ENCODE data around the gene NUDCD2. TPM values are rescaled to one million over a fixed set of nuclear protein-coding genes. Genes with fewer than 3 reads are reported as not detected.

NUDCD2 gene
- total and polyA plus RNA-seq, 2 donors (not counting 1 experiment from before 2014, with no cell fraction given) = 6.8 to 24.4 TPM

DNA sequence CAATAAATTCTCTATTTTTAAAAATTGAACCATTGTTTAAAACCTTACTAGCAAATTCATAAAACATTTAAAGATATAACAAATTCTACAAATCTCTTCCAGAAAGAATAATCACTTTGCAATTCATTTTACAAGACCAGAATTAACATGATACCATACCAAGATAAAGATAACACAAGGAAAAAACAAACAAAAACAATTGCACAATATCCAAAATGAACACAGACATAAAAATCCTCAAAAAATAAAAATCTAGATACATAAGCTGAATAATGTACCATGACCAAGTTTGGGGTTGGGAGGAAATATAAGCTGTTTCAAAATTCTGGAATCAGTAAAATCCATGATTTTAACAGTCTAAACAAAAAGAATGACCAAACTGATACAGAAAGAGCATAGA lies 11.4 kb downstream of the NUDCD2 start:
- DNase-seq (no peak), ATAC-seq (ENCODE audit: low read depth) (no peak)
- H4K20me1 ChIP-seq (ENCODE audit: control insufficient read depth, insufficient read depth, low read length, poor library complexity, severe bottlenecking) = no peaks in the 10 kb centered on the region
- H3K4me2 ChIP-seq (replicated peaks; ENCODE audit: low read depth, low read length, poor library complexity, severe bottlenecking) = no peak overlapping the region
- intact Hi-C loops (cut with micrococcal nuclease) = no loop called here
- H2AFZ ChIP-seq (ENCODE audit: insufficient read depth, low read depth, low read length, poor library complexity, severe bottlenecking) = no peak overlapping the region
- Mint-ChIP-seq H3K4me1 (no peaks in the 10 kb centered on the region), H3K9me3 (ENCODE audit: insufficient read depth) (no peaks in the 10 kb centered on the region), H3K27me3 (no peaks in the 10 kb centered on the region), H3K4me3 (no peak overlapping the region), H3K27ac (no peak overlapping the region)
- ChIA-PET CTCF (no interaction called here), POLR2A (no interaction called here)
- no peaks in the 10 kb centered on the region for H3K27me3 ChIP-seq (replicated peaks in 1 of 4; ENCODE audit: control extremely low read depth in 1 of 4, control insufficient read depth in 3 of 4, insufficient read depth in 4 of 4, low read length in 3 of 4)
- H3K27ac ChIP-seq (ENCODE audit: low read length in 2 of 2) = no peak overlapping the region
- no peaks in the 10 kb centered on the region for H3K4me1 ChIP-seq (ENCODE audit: control insufficient read depth in 2 of 2, insufficient read depth in 2 of 2, low read length in 2 of 2)
- H3K9ac ChIP-seq (ENCODE audit: low read length) = no peak overlapping the region
- no peak overlapping the region for H3K4me3 ChIP-seq (ENCODE audit: control extremely low read depth in 1 of 5, extremely low read depth in 1 of 5, insufficient read depth in 1 of 5, low read depth in 2 of 5, low read length in 4 of 5)
- no peaks in the 10 kb centered on the region for H3K79me2 ChIP-seq (ENCODE audit: control insufficient read depth, insufficient read depth, low read length)
- no peaks in the 10 kb centered on the region for H3K9me3 ChIP-seq (ENCODE audit: control extremely low read depth in 1 of 3, control insufficient read depth in 2 of 3, insufficient read depth in 1 of 3, low read length in 2 of 3)
- peaks cover 5 to 42% of the 10 kb centered on the region in 2 experiments for H3K36me3 ChIP-seq (replicated peaks in 1 of 2; ENCODE audit: control extremely low read depth in 1 of 2, control insufficient read depth in 1 of 2, extremely low read depth in 1 of 2, insufficient read depth in 2 of 2, low read length in 1 of 2)
- TF ChIP-seq, protein P1, sequence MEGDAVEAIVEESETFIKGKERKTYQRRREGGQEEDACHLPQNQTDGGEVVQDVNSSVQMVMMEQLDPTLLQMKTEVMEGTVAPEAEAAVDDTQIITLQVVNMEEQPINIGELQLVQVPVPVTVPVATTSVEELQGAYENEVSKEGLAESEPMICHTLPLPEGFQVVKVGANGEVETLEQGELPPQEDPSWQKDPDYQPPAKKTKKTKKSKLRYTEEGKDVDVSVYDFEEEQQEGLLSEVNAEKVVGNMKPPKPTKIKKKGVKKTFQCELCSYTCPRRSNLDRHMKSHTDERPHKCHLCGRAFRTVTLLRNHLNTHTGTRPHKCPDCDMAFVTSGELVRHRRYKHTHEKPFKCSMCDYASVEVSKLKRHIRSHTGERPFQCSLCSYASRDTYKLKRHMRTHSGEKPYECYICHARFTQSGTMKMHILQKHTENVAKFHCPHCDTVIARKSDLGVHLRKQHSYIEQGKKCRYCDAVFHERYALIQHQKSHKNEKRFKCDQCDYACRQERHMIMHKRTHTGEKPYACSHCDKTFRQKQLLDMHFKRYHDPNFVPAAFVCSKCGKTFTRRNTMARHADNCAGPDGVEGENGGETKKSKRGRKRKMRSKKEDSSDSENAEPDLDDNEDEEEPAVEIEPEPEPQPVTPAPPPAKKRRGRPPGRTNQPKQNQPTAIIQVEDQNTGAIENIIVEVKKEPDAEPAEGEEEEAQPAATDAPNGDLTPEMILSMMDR (IDR thresholded peaks at IDR 0.05) = no peak
- TF ChIP-seq EZH2 (IDR thresholded peaks at IDR 0.05; ENCODE audit: borderline replicate concordance, insufficient read depth, low read depth, low read length, poor library complexity, severe bottlenecking) = no peak

DNA sequence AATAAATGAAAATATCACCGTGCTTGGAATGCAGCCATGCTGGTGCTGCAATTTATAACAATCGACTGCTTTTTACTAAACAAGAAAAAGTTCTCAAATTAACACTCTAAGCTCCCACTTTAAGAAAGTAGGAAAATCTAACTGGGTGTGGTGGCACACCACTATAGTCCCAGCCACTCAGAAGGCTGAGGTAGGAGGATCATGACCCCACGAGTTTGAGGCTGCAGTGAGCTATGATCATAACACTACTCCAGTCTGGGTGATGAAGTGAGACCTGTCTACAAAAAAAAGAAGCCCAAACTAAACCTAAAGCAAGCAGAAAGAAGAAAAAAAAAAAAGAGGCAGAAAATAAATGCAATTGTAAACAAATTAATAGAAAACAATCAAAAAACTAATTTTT lies 12.0 kb downstream of the NUDCD2 start:
- no peaks in the 10 kb centered on the region for H3K9me3 Mint-ChIP-seq (ENCODE audit: insufficient read depth)
- no peak overlapping the region for H2AFZ ChIP-seq (ENCODE audit: insufficient read depth, low read depth, low read length, poor library complexity, severe bottlenecking)

More for the DNA sequence above, 12.0 kb downstream of the NUDCD2 start:
- no peak for TF ChIP-seq EZH2 (IDR thresholded peaks at IDR 0.05; ENCODE audit: borderline replicate concordance, insufficient read depth, low read depth, low read length, poor library complexity, severe bottlenecking)
- TF ChIP-seq, protein P1 (IDR thresholded peaks at IDR 0.05) = no peak
- intact Hi-C loops (cut with micrococcal nuclease) = no loop called here
- ChIA-PET POLR2A (no interaction called here), CTCF (no interaction called here)
- H3K4me3 ChIP-seq (ENCODE audit: control extremely low read depth in 1 of 5, extremely low read depth in 1 of 5, insufficient read depth in 1 of 5, low read depth in 2 of 5, low read length in 4 of 5) = no peak overlapping the region
- no peak overlapping the region for H3K4me2 ChIP-seq (replicated peaks; ENCODE audit: low read depth, low read length, poor library complexity, severe bottlenecking)
- no peak for ATAC-seq (ENCODE audit: low read depth)
- no peaks in the 10 kb centered on the region for H4K20me1 ChIP-seq (ENCODE audit: control insufficient read depth, insufficient read depth, low read length, poor library complexity, severe bottlenecking)
- H3K79me2 ChIP-seq (ENCODE audit: control insufficient read depth, insufficient read depth, low read length) = no peaks in the 10 kb centered on the region
- no peaks in the 10 kb centered on the region for H3K9me3 ChIP-seq (ENCODE audit: control extremely low read depth in 1 of 3, control insufficient read depth in 2 of 3, insufficient read depth in 1 of 3, low read length in 2 of 3)
- Mint-ChIP-seq H3K4me1 (no peaks in the 10 kb centered on the region), H3K27me3 (no peaks in the 10 kb centered on the region), H3K4me3 (no peak overlapping the region), H3K27ac (no peak overlapping the region)
- no peak for DNase-seq
- no peak overlapping the region for H3K9ac ChIP-seq (ENCODE audit: low read length)
- no CpG with 5 or more reads among the region's 3 CpGs for WGBS (ENCODE audit: insufficient coverage)
- peaks cover 5 to 44% of the 10 kb centered on the region in 2 experiments for H3K36me3 ChIP-seq (replicated peaks in 1 of 2; ENCODE audit: control extremely low read depth in 1 of 2, control insufficient read depth in 1 of 2, extremely low read depth in 1 of 2, insufficient read depth in 2 of 2, low read length in 1 of 2)
- H3K27ac ChIP-seq (ENCODE audit: low read length in 2 of 2) = no peak overlapping the region
- no peaks in the 10 kb centered on the region for H3K27me3 ChIP-seq (replicated peaks in 1 of 4; ENCODE audit: control extremely low read depth in 1 of 4, control insufficient read depth in 3 of 4, insufficient read depth in 4 of 4, low read length in 3 of 4)
- H3K4me1 ChIP-seq (ENCODE audit: control insufficient read depth in 2 of 2, insufficient read depth in 2 of 2, low read length in 2 of 2) = no peaks in the 10 kb centered on the region

Data from B cell (primary cell).